GM19025 (cell line): ENCODE data around the gene MLLT6.

Source experiments
- ATAC-seq: cut with Tn5 transposase; IDR thresholded peaks from one replicate; pipeline ENCODE4 v1.9.1; 2021; ENCODE audit warnings: mild to moderate bottlenecking, low read depth, moderate library complexity; ENCODE audit not compliant: unreplicated experiment

The MLLT6 gene

GRCh38 chr17:38753071-38753506, 48.0 kb downstream of the MLLT6 start:
- ATAC-seq = no peak

DNA sequence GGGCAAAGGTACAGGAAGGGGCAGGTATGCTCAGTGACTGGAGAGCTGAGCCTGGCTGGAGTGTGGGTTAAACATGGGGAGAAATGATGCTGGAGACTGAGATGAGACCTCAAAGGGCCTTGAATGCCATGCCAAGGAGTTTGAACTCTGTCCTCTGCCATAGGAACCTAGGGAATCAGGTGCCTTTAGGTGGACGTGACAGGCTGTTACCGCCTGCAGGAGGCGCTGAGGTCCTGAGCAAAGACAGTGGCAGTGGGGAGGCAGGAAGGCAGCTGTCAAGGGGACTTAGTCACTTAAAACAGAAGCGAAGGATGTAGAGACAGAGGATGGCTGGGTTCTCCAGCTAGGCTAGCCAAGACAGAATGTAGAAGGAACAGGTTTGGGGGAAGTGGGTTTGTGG, 56.5 kb downstream of the MLLT6 start:
- ATAC-seq = no peak

DNA sequence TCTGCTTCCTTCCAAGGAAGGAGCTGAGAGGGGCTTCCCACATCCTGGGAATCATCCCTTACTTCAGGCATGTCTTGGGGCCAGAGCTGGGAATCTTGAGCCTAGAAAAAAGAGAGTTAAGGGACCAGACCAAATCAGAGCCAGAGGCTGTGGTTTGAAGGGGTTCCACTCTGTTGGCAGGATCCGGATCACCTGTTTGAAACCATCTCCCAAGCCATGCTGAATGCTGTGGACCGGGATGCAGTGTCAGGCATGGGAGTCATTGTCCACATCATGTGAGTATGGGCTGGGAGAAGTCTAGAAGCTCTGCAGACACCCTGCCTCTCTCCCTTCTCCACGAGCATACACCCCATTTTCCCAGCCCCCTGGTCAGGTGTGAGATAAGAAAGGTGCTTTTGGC, 57.2 kb downstream of the MLLT6 start:
- ATAC-seq = no peak

- no peak for ATAC-seq
These were observed 61.3 kb downstream of the MLLT6 start for GRCh38 chr17:38766341-38766740.

GRCh38 chr17:38768417-38768816, 63.3 kb downstream of the MLLT6 start:
- ATAC-seq = no peak

- ATAC-seq = no peak
These were observed 68.2 kb downstream of the MLLT6 start for GRCh38 chr17:38773258-38773657.

DNA sequence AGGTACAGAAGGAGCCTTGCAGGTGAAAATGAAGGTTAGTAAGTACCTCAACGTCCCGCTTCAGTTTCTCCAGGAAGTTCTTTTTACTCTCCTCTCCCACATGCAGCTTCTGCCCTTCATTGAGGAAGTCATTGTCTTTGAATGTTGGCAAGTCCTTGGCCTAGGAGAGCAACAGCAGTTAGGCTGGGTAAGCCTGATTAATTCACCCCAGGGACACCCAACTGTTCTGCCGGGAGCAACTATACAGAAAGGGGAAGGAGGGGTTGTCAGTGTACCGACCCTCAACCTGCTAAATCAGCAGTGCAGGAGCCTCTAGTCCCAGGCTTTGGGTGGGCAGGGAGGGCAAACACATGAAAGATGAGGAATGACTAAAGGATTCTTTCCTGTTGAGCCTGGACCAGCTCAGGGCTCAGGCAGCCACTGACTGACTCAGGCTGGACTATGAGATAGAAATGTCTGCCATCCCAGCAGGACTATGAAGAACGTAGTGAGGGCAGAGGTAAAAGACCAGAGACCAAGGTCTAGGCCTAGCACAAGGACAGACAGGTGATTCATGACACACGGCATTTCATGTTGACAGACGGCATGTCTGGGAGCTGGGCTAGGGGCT, 72.7 kb downstream of the MLLT6 start:
- no peak for ATAC-seq
